ENCODE data around the gene PDLIM1.

Gene PDLIM1

DNA sequence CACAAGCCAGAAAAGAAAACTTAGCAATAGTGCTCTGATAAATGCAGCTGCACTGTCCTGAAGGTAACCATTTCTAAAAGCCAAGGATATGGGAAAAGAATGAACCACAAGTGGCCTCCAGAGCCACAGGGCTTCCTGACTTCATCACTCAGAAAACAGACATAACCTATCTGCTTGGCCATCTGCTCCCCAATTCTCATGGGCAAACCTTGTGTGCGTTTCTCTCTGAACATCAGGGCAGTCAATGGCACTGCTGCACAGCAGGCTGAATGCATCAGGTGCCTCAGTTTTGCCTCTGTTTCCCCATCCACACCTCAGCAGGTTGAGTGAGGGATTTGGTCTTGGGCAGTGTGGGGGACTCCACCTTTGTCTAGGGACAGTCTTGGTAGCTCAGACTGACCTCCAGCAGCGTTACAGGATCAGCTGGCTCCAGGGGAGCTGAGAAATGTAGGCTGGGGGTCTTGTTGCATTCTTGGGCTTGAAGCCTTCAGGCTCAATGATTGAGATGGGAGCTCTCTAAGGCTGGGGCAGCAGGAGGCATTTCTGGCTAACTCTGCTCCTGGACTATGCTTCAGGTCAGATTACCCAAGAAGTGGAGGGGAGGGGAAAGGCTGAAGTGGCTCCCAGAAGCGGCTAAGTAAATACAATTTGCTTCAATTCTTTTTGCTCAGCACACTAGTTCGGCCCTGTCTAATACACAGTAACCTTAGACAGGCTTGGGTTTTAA is 23.6 kb upstream of the PDLIM1 start:
- no peak for DNase-seq (ENCODE audit: low spot score)

DNA sequence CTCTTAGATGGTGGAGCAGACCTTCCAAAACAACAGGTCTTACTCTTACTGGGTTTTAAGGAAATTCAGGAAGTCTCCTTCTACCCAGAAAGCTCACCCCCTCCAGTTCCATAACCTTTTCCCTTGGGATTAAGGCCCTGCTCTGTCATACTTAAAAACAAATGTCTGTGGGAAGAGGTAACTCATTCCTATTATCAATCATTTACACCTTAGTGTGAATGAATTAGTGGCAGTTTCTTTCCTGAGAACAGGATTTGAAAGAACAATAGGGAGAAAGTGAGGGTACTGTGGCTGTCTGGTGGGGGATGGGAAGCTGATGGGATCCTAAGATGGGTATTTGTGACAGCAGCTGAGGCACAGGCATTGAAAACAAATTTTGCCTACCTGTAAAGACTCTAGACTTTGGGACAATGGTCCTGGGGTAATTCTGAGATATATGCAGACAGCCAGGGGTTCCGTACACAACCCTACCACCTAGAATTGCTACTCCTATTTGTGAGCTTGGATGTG is 22.2 kb upstream of the PDLIM1 start:
- DNase-seq (ENCODE audit: low spot score), result no peak

DNA sequence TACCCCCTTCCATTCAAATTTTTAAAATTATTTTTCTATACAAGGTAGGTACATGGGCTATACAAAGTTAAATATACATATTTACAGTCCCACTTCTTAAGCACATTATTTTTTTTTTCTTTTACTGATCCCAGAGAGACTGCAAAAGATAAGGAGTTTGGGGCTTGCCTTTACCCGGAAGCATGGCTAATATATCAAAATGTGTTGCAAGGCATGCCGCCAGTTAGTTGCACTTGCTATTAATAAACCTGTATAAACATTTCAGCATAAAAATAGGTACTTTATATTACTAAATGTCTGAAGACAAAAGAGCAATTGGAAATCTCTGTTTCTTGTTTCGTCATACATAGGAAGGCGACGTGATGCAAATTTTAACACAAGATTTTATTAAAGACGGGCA is 21.5 kb upstream of the PDLIM1 start:
- no peak for DNase-seq (ENCODE audit: low spot score)

DNA sequence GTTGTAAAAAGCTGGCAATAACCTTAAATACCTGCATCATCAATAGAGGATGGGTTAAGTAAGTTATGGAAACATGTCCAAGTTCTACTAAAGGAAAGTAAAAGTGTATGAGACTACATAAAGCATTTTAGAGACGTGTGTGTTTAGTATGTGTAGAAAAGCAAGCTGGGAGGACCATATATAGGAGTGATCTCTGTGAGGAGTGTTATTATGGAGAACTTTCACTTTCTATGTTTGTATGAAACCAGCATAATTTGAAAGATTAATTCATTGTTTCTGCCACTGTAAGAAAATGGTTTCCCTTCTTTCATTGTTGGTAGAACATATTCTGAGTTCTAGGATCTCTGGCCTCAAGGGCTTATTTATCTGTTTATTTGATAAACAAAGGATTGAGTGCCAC is 19.2 kb upstream of the PDLIM1 start:
- no peak for DNase-seq (ENCODE audit: low spot score)

- no peak for DNase-seq (ENCODE audit: low spot score)
Observed at GRCh38 chr10:95308389-95309302, 17.8 kb upstream of the PDLIM1 start.

GRCh38 chr10:95306851-95307250 is 16.0 kb upstream of the PDLIM1 start:
- no peak for DNase-seq (ENCODE audit: low spot score)

DNA sequence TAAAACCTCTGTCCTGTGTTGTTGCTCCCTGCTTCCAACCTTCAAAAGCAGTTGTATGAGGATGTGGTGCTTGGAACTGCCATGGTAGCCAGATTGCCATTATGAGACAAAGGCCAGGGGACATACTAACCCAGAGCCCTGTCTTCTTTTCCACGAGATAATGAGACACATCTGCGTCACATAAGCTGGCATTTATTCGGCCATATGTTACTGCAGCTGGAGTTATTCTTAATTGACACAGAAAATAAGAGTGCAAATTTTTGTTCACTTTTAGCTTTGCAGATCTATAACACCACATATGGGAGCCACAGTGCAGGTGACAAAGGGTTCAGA is 15.5 kb upstream of the PDLIM1 start:
- DNase-seq (ENCODE audit: low spot score), result no peak

- DNase-seq (ENCODE audit: low spot score), result no peak
Observed at GRCh38 chr10:95305606-95306317, 15.0 kb upstream of the PDLIM1 start.

DNA sequence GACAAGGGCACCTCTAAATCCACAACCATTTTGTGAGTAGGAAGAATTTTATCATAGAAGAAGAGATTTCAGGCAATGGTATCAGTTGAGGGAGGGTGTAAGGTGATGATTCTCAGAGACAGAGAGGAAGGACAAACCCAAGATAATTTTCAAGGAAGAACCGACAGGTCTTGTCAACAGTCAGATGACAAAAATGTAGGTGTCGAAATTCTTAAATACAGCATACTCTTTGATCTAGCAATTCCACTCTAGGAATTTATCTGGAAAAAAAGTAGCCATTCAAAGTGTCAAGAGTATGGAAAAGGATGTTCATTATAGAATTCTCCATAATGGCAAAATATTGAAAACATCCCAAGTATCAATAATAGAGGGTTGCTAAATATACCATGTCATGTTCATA is 14.2 kb upstream of the PDLIM1 start:
- DNase-seq (ENCODE audit: low spot score), result no peak

DNA sequence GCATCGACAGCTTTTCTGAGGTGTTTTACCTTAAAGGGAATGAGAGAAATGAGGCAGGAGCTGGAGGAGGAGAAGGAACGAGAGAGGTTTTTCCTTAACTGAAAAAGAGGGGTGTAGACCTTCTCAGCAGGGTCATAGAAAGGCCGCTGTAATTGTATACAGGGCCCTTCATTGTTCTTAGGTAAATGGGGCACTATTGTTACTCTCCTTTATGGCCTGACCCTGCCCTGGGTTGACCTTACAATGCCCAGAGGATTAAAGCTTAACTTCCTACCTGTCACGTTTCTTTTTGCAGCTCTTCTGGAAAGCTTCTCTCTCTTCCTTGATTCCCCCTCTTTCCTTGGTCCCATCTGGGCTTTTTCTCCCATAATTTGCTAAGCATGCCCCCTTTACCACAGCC is 13.7 kb upstream of the PDLIM1 start:
- DNase-seq (ENCODE audit: low spot score), result no peak

GRCh38 chr10:95303950-95304349 is 13.1 kb upstream of the PDLIM1 start:
- DNase-seq (ENCODE audit: low spot score), result no peak

DNA sequence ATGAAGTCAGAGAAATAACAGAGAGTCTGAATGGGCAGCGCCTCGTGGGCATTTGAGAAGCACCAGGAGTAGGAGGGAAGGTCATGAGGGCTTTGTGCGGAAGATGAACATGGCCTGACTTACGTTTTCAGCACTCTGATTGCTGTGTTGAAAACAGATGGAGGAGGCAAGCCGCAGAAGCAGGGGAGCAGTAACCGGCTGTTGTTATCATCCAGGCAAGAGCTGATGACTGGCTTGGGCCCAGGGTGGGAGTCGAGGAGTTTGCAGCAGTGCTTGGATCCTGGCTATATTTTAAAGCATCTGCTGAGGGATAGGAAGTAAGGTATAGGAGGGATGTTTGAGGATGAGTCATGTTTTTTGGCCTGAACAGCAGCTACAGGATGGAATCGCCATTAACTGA is 12.7 kb upstream of the PDLIM1 start:
- DNase-seq (ENCODE audit: low spot score), result no peak

GRCh38 chr10:95300022-95300539 is 9.3 kb upstream of the PDLIM1 start:
- DNase-seq (ENCODE audit: low spot score), result no peak

- no peak for DNase-seq (ENCODE audit: low spot score)
Observed at GRCh38 chr10:95297402-95297801, 6.6 kb upstream of the PDLIM1 start.

GRCh38 chr10:95296764-95297163 is 6.0 kb upstream of the PDLIM1 start:
- DNase-seq (ENCODE audit: low spot score), result no peak

- peak; percentile 29 for DNase-seq (ENCODE audit: low spot score)
Observed at GRCh38 chr10:95295031-95295755, 4.4 kb upstream of the PDLIM1 start.

- DNase-seq (ENCODE audit: low spot score), result no peak
Observed at GRCh38 chr10:95293631-95294030, 2.8 kb upstream of the PDLIM1 start.

GRCh38 chr10:95291365-95292039 is 699 bp upstream of the PDLIM1 start:
- DNase-seq (ENCODE audit: low spot score), result no peak

DNA sequence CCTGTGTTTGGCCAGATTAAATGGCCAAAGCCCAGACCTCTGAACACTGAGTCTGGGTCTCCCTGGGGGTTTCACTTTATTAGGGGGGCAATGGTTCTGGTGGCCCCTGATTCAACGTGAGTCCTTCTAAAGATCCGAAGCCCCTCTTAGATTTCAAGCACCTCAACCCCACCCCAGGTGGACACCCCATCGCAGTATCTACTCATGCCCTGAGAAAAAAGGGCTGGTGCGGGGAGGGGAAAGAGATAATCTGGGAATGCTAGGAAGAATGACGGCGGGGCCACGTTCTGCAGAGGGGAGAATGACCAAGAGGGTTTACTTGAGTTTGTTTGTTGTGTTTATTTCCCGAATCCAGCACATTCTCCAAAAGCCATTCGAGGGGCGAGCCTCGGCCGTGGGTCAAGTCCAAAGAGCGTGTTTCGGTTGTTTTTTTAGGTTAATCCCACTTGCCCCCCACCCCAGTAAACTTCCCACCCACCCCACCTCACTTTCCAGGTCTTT is 832 bp downstream of the PDLIM1 start:
- DNase-seq (ENCODE audit: low spot score), result peak; percentile 50

- peak; percentile 66 for DNase-seq (ENCODE audit: low spot score)
Observed at GRCh38 chr10:95289003-95289920, 1.5 kb downstream of the PDLIM1 start.
